ENCODE measurements around the gene TMEM18. TPM values are rescaled to one million over a fixed set of nuclear protein-coding genes. Genes with fewer than 3 reads are reported as not detected.

Gene TMEM18
- total and polyA plus RNA-seq, 2 of the 4 experiments (the other 2 are of a cell fraction): 15.2 to 30.2 TPM

DNA sequence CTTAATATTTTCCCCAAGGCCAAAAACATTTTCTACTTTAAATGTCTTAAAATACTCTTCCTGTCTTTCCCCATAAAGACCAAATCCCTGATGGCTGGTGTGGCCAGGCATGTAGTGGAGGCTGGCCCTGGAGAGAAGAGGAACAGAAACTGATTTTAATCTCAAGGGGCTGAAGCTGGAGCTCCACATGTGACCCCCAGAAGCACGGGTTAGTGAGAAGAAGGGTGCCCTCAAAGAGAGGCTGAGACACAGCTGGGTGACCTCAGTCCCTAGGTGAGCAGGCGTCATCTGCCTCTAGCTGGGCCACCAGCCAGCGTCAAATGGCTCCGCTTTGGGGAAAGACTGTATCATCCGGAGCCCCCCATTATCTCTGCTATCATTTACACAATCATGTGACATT is 19.3 kb upstream of the TMEM18 start:
- no peak overlapping the region for H3K18ac ChIP-seq (ENCODE audit: low read depth, low read length)
- H3K4me3 ChIP-seq (ENCODE audit: insufficient read depth, low read depth, low read length): no peak overlapping the region
- H4K5ac ChIP-seq (ENCODE audit: low read depth, low read length): no peak overlapping the region
- no peaks in the 10 kb centered on the region for H3K79me1 ChIP-seq (ENCODE audit: low read depth in 1 of 2, low read length in 2 of 2)
- no peak overlapping the region for H3K23ac ChIP-seq (ENCODE audit: low read depth, low read length)
- no peaks in the 10 kb centered on the region for H4K20me1 ChIP-seq (ENCODE audit: insufficient read depth, low read length)
- H2BK5ac ChIP-seq (ENCODE audit: low read depth, low read length, poor library complexity, severe bottlenecking): no peak overlapping the region
- no peak overlapping the region for H3K4me2 ChIP-seq (ENCODE audit: low read depth, low read length)
- H3K4me1 ChIP-seq (ENCODE audit: control insufficient read depth, insufficient read depth, low read length): peaks cover 5% of the 10 kb centered on the region
- dilution Hi-C loops (cut with HindIII; ENCODE audit: low sequenced_read_pairs, unreplicated experiment): no loop called here
- DNase-seq: no peak
- intact Hi-C loops (cut with micrococcal nuclease): loop anchor here (10.0 kb wide), 1 partner anchor 358 kb away; no protein-coding TSS in a partner anchor
- BruUV-seq (replicated peaks): no TSS peak
- H3K9me1 ChIP-seq (ENCODE audit: insufficient read depth, low read length): no peaks in the 10 kb centered on the region
- no peak overlapping the region for H3K14ac ChIP-seq (replicated peaks; ENCODE audit: low read depth, low read length)
- 71% methylated on average over 4 of the region's 5 CpGs; no CpG with 5 or more reads in 1 of the 2 experiments for WGBS, 2 experiments (ENCODE audit: extremely low coverage in 2 of 2, insufficient read length in 1 of 2)
- TF ChIP-seq MXI1 (IDR thresholded peaks at IDR 0.05; ENCODE audit: borderline replicate concordance, low read depth, low read length): no peak
- no peak overlapping the region for H4K91ac ChIP-seq (ENCODE audit: insufficient read depth, low read depth, low read length)
- ATAC-seq (ENCODE audit: low read depth): no peak
- no peak overlapping the region for H4K8ac ChIP-seq (ENCODE audit: low read depth in 2 of 2, low read length in 2 of 2)
- H3K9me3 ChIP-seq (ENCODE audit: control insufficient read depth, insufficient read depth, low read length): no peaks in the 10 kb centered on the region
- no peak overlapping the region for H3K9ac ChIP-seq (ENCODE audit: low read depth, low read length)
- no peak overlapping the region for H3K4ac ChIP-seq (ENCODE audit: low read depth, low read length)
- H2AK5ac ChIP-seq (ENCODE audit: low read depth, low read length): no peak overlapping the region
- no peak overlapping the region for H2BK15ac ChIP-seq (ENCODE audit: low read depth, low read length)
- ChIA-PET POLR2A (ENCODE audit: unreplicated experiment) (no interaction called here), CTCF (no interaction called here)
- H2AFZ ChIP-seq (replicated peaks; ENCODE audit: low read length, poor library complexity): no peak overlapping the region
- H2BK120ac ChIP-seq (ENCODE audit: low read depth, low read length): no peak overlapping the region
- H3K27me3 ChIP-seq (ENCODE audit: control insufficient read depth, insufficient read depth, low read length): no peaks in the 10 kb centered on the region
- in situ Hi-C loops (cut with MboI; ENCODE audit: low sequenced_read_pairs): no loop called here
- H3K27ac ChIP-seq (ENCODE audit: insufficient read depth, low read length): no peak overlapping the region
- no peak overlapping the region for H2AK9ac ChIP-seq (replicated peaks; ENCODE audit: low read depth, low read length, poor library complexity)
- no peak overlapping the region for H3K56ac ChIP-seq (ENCODE audit: extremely low read depth, insufficient read depth, low read length)
- no peak overlapping the region for H2BK20ac ChIP-seq (ENCODE audit: low read depth, low read length)
- H3K36me3 ChIP-seq (ENCODE audit: control insufficient read depth, insufficient read depth, low read length): no peaks in the 10 kb centered on the region

Measured in IMR-90 (cell line).